Posterior cingulate gyrus (tissue), 11 donors: ENCODE results near the gene ACSL6.

Source experiments
- DNase-seq, 10 donors: peaks; one replicate each; pipeline versions ENCODE4 v3.0.0 to v3.0.0-alpha.2; 2020 to 2021; ENCODE audit warnings: mixed read lengths in 3 of 10
- intact Hi-C: fragments of 100-400 bp; cut with DNase I; formaldehyde crosslinking; loops from one replicate; pipeline ENCODE4 v1.15.1; 2023

Gene ACSL6

GRCh38 chr5:132003170-132003744 is 8.2 kb downstream of the ACSL6 start:
- intact Hi-C loops = loop anchor here (10.0 kb wide), 1 partner anchor 368 kb away; the partner anchor contains the start of gene RAPGEF6
- DNase-seq = peak; percentile 80 to 98 (median 89)

DNA sequence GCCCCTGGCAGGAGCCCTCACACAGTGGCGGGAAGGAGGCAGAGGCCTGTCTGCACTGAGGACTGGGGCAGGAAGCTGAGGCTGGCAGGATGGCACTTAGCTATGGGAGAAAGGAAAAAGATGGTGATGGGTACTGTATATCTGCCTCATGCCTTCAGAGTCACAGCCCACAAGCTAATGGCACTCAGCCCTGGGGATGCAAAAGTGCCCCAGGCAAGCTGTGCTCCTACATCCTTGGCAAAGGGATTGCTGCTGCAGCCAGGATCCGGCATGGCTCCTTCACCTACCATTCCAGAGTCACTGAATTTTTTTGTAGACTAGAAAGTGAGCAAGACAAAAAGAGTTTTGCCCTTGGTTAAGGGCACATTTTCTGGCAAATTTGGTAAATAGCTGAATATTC is 8.7 kb downstream of the ACSL6 start:
- DNase-seq = peak in 2 of 10 donors; percentile 77 to 84
- intact Hi-C loops = loop anchor here (10.0 kb wide), 1 partner anchor 368 kb away; the partner anchor contains the start of gene RAPGEF6

GRCh38 chr5:132001647-132002561 is 9.6 kb downstream of the ACSL6 start:
- DNase-seq = peak in 2 of 10 donors; percentile 59 to 67
- intact Hi-C loops = loop anchor here (10.0 kb wide), 1 partner anchor 367 kb away; the partner anchor contains the start of gene RAPGEF6

DNA sequence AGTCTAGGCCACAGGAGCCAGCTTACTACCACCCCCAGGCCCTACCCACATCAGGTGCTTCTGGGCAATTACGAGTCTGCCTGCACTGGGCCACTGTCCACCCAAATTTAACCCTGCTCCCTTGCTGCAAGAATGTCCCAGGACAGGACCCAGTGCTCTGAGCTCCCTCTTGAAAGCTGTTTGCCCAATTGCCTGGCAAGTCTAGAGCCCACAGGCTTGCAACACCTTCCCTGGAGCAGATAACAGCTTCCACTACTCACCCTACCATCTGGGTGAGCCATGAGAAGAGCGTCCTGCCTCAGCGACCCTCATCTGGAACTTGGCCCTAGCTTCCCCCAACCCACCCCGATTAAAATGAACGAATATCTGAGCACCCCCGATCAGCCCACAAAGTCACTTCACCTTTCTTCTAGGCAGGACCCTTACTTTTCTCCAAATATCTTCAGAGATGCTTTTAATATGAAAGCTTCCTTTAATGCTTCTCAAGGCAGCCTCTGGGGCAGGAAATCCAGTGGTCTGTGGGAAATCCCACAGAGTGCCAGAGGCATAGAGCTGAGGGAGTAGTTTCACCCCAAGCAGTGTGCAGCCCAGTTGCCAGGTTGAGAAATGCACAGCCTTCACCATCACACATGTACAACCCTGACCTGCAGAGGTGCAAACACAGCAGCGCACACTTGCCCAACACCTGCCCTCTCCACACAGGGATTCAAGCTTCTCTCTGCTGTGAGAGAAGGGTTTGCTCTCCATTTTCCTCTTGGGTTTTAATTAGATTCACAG is 10.6 kb downstream of the ACSL6 start:
- intact Hi-C loops = loop anchor here (10.0 kb wide), 1 partner anchor 366 kb away; the partner anchor contains the start of gene RAPGEF6
- peak in 2 of 10 donors; percentile 43 to 45 for DNase-seq

DNA sequence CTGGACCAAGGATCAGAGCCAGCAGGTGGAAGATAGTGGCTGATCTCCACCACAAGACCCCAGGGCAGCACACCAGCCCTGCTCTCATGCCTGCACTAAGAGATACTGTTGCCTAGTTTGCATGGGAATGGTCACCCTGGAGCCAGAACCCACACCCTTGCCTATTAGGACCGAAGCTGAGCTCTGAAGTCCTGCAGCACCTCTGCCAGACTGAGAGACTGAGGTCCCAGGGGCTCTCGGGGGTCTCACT is 11.3 kb downstream of the ACSL6 start:
- DNase-seq = peak in 1 of 10 donors; percentile 10
- intact Hi-C loops = loop anchor here (10.0 kb wide), 1 partner anchor 365 kb away; the partner anchor contains the start of gene RAPGEF6

DNA sequence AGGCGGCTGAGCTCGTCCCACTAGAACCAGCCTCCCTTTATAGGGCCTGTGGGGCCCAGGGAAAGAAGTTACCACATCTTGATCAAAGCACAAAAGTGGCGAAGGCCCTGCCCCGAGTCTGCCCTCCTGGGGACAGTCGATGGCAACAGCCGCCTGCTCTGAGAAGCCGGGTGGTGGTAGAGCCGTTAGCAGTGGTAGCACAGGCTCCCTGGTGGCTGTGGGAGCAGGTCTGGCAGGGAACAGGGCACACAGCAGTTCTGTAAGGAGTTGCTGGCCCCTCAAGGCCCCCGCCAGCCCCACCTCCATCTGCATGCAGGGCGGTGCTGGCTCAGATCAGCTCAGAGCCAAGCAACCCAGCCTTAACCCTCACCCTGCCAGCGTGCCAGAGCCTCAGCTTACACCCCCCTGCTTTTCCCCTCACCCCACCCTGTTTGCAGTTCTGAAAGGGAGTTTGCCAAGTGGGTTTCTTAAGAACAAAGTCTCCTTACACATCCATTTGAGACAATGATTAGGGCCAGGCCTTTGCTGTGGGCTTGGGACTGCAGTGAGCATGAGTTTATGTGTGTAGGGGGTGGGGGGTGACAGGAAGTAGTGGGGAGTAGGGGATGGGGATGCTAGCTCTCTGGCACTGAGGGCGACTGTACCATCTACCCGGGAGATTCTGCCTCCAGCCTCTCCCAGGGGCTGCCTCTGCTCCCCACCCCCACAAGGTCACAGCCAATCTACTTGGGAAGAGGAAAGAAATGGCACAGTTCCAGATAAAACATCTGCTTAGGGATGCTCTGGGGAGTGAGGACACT is 11.8 kb downstream of the ACSL6 start:
- peak in 6 of 10 donors; percentile 38 to 82 (median 63) for DNase-seq
- intact Hi-C loops = loop anchor here (10.0 kb wide), 1 partner anchor 365 kb away; the partner anchor contains the start of gene RAPGEF6

DNA sequence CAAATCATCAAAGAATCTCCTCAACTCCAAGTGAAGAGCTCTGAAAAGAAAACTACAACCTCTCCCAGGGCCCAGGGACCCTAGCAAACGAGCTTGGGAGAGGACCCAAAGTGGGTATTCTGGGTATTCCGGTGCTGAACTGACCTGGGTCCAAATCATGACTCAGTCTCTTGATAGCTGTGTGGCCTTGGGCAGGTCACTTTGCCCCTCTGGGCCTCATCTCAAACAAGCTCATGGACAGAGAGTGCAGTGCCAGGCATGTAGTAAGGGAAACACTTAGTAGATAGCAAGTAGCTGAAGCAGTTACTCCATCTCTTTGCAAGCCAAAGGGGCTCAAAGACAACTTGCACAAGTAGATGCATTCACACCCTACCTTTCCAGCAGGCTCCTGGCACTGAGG is 12.4 kb downstream of the ACSL6 start:
- intact Hi-C loops = no loop called here
- peak in 1 of 10 donors; percentile 26 for DNase-seq

DNA sequence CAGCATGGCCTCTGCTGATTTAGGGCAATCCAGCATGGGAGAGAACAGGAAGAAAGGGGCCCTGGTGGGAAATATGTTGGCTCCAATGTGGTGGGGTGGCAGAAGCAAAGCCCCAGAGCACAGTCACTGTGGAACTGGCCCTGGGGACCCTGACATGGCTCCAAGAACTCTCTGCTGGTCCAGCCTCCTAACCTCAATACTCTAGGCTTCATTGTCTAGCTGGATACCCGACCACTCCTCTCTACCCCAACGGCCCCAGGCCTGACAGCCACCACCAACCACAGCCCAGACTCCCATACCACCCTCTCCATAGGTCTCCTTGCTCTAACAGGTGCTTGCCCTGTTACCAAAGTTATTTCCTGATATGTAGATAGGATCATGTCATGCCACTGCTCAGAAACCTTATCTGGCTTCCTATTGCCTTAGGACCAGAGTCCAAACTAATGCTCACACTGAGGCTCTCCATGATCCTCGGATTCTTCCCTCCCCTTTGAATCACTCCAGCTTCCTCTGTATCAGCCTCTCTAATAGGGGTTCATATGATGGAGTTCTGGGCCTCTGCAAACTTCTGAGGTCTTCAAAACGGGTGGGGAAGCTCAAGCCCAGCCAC is 12.9 kb downstream of the ACSL6 start:
- intact Hi-C loops = no loop called here
- DNase-seq = peak in 2 of 10 donors; percentile 19 to 51

- intact Hi-C loops = no loop called here
Measured at GRCh38 chr5:131997727-131998117, 13.7 kb downstream of the ACSL6 start.

GRCh38 chr5:131997026-131997726 is 14.3 kb downstream of the ACSL6 start:
- DNase-seq = peak in 1 of 10 donors; percentile 41
- intact Hi-C loops = no loop called here

More at GRCh38 chr5:131997727-131998117, 13.7 kb downstream of the ACSL6 start:
- peak in 2 of 10 donors; percentile 20 to 56 for DNase-seq

- DNase-seq = peak in 2 of 10 donors; percentile 16 to 55
- intact Hi-C loops = no loop called here
Measured at GRCh38 chr5:131996210-131997025, 15.0 kb downstream of the ACSL6 start.

DNA sequence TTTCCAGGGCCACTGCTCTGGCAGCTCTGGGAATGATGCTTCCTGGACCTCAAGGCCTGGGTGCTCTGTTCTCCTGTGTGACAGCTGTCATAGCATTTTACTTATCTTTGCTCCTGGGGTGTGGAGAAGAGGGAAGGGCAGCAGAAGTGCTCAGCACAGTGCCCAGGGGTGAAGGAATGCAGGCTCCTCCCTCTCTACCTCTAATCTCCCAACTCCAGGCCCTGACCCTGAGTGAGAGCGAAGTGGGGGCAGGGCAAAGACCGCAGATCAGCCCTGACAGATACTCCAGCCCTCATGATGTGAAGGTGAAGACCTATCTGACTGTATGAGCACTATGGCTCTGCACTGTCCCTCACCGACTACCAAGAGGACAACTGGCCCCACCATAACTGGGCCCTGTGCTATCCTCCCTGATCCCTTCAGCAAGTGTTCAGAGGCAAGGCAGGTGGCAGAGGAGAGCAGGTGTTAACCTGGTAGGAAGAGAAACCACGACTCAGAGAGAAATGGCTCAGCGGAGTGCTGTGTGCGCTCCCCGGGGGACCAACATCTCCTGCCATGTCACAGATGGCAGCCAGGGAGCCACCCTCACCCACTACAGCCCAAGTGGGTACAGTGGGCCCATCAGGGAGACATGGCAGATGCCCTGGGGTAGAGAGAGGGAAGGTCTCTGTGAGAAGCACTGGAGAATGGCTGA is 16.8 kb downstream of the ACSL6 start:
- intact Hi-C loops = no loop called here
- peak in 2 of 10 donors; percentile 28 to 59 for DNase-seq

DNA sequence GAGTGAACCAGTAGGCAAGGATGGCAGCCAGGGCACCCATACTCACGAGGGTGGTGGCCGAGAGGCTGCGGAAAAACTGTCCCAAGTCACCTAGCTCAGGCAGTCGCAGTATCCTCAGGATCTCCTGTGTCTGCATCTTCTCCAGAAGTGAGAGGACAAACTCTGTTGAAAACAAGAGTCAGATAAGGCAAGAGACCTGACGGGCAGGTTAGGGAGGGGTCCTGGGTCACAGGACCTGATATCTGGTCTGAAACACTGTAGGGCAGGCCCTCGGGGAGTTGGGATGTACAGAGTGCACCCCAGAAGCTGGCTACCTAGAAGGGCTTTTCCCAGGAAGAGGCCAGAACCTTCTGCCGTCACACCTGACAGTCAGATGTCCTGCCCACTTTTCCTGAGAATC is 17.4 kb downstream of the ACSL6 start:
- intact Hi-C loops = no loop called here
- peak in 2 of 10 donors; percentile 34 to 38 for DNase-seq

GRCh38 chr5:131993676-131994075 is 17.8 kb downstream of the ACSL6 start:
- DNase-seq = peak in 2 of 10 donors; percentile 26 to 45
- intact Hi-C loops = no loop called here

- DNase-seq = peak in 2 of 10 donors; percentile 30 to 33
- intact Hi-C loops = no loop called here
Measured at GRCh38 chr5:131992370-131992769, 19.1 kb downstream of the ACSL6 start.

DNA sequence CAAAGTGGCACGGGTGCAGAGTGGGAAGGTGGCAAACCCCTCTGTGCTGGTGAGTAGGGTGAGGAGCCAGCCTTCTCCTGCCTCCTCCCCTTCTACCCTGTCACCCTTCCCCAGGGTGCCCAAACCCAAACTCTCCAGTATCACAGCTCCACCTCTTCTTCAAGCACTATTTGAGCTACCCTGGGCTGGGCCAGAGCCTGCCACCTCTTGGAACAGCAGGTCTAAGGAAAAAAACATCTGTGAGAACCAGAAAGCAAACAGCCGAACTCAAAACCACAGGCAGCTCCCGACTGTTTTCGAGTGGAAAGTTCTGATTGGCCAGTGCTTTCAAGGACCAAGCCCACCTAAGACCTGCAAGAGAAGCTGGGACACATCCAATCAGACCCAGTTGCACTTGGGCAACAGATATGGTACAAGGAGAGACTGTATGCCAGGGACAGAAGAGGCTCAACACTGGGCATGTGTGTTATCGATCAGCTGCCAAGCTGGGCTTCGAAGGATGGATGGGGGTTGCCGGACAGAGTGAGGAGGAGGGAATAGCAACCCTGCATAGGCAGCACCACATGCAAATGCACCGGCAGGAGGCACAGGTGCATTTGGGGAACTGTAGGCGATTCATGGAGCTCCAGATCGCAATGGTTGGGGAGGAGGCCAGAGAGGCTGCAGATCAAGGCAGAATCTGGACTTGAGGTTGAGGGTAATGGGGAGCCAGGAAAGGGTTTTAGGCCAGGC is 19.7 kb downstream of the ACSL6 start:
- intact Hi-C loops = no loop called here
- DNase-seq = peak in 2 of 10 donors; percentile 21 to 33
